Measurements from ENCODE around the gene CPXM2. TPM values are rescaled to one million over a fixed set of nuclear protein-coding genes. Genes with fewer than 3 reads are reported as not detected.

CPXM2 gene
- total RNA-seq, 3 donors from 2014 or later (not counting 1 experiment from before 2014, with no cell fraction given) = not detected

DNA sequence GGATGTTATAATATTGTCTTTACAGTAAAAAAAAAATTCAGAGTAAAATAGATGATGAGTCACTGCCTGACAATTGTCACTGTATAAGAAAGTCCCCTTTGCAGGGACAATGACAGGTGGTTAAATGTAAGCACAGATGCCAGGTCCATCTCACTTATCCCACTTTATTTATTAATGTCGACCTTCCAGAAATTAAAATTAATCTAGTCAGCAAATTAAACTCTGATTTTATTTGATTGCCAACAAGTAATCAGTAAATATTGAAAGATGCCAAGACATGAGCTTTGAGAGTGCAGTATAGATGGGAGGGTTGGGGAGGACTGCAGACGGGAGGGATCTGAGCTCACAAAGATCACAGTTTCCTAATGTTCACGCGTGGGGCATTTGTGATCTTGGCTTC is 50.9 kb downstream of the CPXM2 start:
- no peaks in the 10 kb centered on the region for H3K36me3 ChIP-seq (ENCODE audit: control insufficient read depth, insufficient read depth, low read length)
- no peaks in the 10 kb centered on the region for H3K9me3 Mint-ChIP-seq
- H3K27ac ChIP-seq (ENCODE audit: low read length) = no peak overlapping the region
- no peaks in the 10 kb centered on the region for H3K4me1 ChIP-seq (ENCODE audit: control insufficient read depth, insufficient read depth, low read length)
- 91% methylated on average over 3 of the region's 4 CpGs for WGBS (ENCODE audit: insufficient coverage)
- no peaks in the 10 kb centered on the region for H3K36me3 Mint-ChIP-seq
- H3K27me3 ChIP-seq (ENCODE audit: control insufficient read depth, insufficient read depth, low read length) = no peaks in the 10 kb centered on the region
- H3K4me1 Mint-ChIP-seq = no peaks in the 10 kb centered on the region
- H3K9me3 ChIP-seq (ENCODE audit: control insufficient read depth, insufficient read depth, low read length) = no peaks in the 10 kb centered on the region
- intact Hi-C loops (cut with micrococcal nuclease) = no loop called here
- TF ChIP-seq, protein P1, sequence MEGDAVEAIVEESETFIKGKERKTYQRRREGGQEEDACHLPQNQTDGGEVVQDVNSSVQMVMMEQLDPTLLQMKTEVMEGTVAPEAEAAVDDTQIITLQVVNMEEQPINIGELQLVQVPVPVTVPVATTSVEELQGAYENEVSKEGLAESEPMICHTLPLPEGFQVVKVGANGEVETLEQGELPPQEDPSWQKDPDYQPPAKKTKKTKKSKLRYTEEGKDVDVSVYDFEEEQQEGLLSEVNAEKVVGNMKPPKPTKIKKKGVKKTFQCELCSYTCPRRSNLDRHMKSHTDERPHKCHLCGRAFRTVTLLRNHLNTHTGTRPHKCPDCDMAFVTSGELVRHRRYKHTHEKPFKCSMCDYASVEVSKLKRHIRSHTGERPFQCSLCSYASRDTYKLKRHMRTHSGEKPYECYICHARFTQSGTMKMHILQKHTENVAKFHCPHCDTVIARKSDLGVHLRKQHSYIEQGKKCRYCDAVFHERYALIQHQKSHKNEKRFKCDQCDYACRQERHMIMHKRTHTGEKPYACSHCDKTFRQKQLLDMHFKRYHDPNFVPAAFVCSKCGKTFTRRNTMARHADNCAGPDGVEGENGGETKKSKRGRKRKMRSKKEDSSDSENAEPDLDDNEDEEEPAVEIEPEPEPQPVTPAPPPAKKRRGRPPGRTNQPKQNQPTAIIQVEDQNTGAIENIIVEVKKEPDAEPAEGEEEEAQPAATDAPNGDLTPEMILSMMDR (IDR thresholded peaks at IDR 0.05) = no peak
- no peak overlapping the region for H3K4me3 Mint-ChIP-seq
- no peak for DNase-seq
- H3K4me3 ChIP-seq (ENCODE audit: low read length) = no peak overlapping the region
- no peak overlapping the region for H3K27ac Mint-ChIP-seq
- H3K27me3 Mint-ChIP-seq (ENCODE audit: low read depth in 2 of 2) = peaks cover 39 to 44% of the 10 kb centered on the region in 2 donors
- no peak for ATAC-seq

DNA sequence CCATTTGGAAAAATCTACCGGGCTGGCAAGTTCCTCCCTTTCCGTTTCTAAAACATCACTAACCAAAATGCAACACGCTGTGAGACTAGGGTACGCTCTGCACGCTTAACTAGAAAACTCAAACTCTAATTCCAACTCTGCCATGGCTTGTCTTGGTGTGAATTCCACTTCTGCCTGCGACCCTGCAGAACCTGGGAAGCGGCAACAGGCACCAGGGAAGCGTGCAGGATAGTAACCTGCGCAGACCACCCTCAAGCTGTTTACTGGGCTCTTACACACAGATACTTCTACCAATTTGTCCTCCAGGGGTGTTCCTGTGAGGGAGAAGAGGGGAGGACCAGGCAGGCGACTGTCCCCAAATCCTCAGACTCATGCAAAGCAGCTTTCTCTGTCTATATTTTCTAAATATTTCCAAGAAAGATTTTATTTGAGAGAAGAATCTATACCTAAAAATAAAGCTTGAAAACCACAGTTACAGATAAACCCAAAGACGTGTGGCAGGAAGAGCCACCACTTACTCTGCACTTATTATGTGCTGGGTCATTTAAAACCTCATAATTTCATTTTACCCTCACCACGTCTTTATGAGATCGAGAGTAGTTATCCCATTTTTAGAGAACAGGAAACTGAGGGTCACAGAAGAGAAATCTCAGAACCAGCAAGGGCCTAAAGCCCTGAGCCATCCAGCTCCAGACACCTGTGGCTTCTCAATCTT is 52.9 kb downstream of the CPXM2 start:
- Mint-ChIP-seq H3K4me1 (no peaks in the 10 kb centered on the region), H3K27ac (no peak overlapping the region), H3K9me3 (no peaks in the 10 kb centered on the region), H3K4me3 (no peak overlapping the region), H3K36me3 (no peaks in the 10 kb centered on the region), H3K27me3 (ENCODE audit: low read depth in 2 of 2) (peaks cover 37 to 38% of the 10 kb centered on the region in 2 donors)
- TF ChIP-seq, protein P1 (IDR thresholded peaks at IDR 0.05) = no peak
- Histone ChIP-seq H3K4me3 (ENCODE audit: low read length) (no peak overlapping the region), H3K27me3 (ENCODE audit: control insufficient read depth, insufficient read depth, low read length) (no peaks in the 10 kb centered on the region), H3K36me3 (ENCODE audit: control insufficient read depth, insufficient read depth, low read length) (no peaks in the 10 kb centered on the region), H3K9me3 (ENCODE audit: control insufficient read depth, insufficient read depth, low read length) (no peaks in the 10 kb centered on the region), H3K27ac (ENCODE audit: low read length) (no peak overlapping the region), H3K4me1 (ENCODE audit: control insufficient read depth, insufficient read depth, low read length) (no peaks in the 10 kb centered on the region)
- 81% methylated on average over 11 of the region's 13 CpGs for WGBS (ENCODE audit: insufficient coverage)
- no peak for ATAC-seq
- intact Hi-C loops (cut with micrococcal nuclease) = no loop called here
- DNase-seq = no peak

DNA sequence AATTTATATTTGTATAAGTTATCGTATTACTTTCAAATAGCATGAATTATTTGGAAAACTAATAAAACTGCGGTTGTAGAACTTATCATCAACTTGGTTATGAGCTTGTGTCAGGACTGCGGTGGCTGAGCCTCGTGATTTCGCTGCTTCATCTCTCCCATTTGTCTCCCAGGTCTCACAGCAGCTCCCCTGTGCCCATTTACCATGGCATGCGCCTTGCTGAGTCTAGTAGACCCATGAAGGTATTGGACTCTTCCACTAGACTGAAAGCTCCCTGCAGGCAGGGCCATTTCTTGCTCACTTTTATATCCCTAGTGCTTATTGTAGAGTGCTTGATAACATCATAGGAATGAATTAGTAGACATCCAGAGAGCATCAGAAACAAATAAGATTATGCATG is 53.9 kb downstream of the CPXM2 start:
- Mint-ChIP-seq H3K27me3 (ENCODE audit: low read depth in 2 of 2) (peaks cover 37 to 38% of the 10 kb centered on the region in 2 donors), H3K4me3 (no peak overlapping the region), H3K27ac (no peak overlapping the region), H3K9me3 (no peaks in the 10 kb centered on the region), H3K4me1 (no peaks in the 10 kb centered on the region), H3K36me3 (no peaks in the 10 kb centered on the region)
- WGBS (ENCODE audit: insufficient coverage) = 89% methylated on average over 6 of the region's 6 CpGs
- Histone ChIP-seq H3K9me3 (ENCODE audit: control insufficient read depth, insufficient read depth, low read length) (no peaks in the 10 kb centered on the region), H3K27ac (ENCODE audit: low read length) (no peak overlapping the region), H3K4me1 (ENCODE audit: control insufficient read depth, insufficient read depth, low read length) (no peaks in the 10 kb centered on the region), H3K4me3 (ENCODE audit: low read length) (no peak overlapping the region), H3K27me3 (ENCODE audit: control insufficient read depth, insufficient read depth, low read length) (no peaks in the 10 kb centered on the region), H3K36me3 (ENCODE audit: control insufficient read depth, insufficient read depth, low read length) (no peaks in the 10 kb centered on the region)
- intact Hi-C loops (cut with micrococcal nuclease) = no loop called here
- DNase-seq = no peak
- TF ChIP-seq, protein P1 (IDR thresholded peaks at IDR 0.05) = no peak
- ATAC-seq = no peak
